Inflammatory macrophage treated with lipopolysaccharide for 4 hours (primary cell): ENCODE measurements around the gene SMPD2.

Source experiments
- DNase-seq: peaks from one replicate; pipeline ENCODE4 v3.0.0-alpha.2; 2020

The SMPD2 gene

GRCh38 chr6:109486068-109486467, 45.5 kb downstream of the SMPD2 start:
- no peak for DNase-seq

DNA sequence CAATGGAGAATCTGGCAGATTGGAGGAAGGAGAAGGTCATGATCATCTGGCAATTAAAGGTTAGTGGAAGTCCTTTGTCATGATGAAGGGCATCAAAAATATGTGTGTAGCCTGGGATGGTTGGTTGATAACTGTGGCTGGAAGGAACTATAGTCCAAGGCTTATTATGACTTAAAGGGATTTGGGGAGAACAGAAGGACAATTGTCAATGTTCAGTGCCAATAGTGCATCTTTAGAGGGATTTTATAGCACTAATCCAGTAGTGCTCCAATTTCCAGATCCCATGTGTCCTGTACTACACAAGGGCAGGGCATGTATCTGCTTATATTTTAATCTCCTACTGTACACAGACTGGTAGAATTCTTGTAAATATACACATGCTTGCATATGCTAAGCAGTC, 47.5 kb downstream of the SMPD2 start:
- no peak for DNase-seq

DNA sequence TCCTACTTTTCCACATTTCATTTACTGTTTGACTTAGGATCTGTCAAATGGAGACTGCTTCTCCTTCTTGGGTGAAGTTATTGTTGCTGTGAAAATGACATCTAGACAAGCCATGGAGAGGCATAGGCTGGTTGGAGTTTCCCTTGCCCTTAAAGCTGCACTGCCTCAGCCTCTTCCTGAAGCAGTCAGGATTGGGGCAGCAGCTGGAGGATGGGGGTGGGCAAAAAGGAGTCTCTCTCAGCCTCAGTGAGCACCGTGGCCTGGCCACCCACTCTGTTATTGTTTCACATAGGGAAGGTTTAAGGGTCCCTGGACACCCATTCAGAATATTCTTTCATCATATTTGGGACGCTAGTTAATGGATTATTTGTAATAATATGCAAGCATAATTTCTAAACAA, 50.2 kb downstream of the SMPD2 start:
- no peak for DNase-seq

DNA sequence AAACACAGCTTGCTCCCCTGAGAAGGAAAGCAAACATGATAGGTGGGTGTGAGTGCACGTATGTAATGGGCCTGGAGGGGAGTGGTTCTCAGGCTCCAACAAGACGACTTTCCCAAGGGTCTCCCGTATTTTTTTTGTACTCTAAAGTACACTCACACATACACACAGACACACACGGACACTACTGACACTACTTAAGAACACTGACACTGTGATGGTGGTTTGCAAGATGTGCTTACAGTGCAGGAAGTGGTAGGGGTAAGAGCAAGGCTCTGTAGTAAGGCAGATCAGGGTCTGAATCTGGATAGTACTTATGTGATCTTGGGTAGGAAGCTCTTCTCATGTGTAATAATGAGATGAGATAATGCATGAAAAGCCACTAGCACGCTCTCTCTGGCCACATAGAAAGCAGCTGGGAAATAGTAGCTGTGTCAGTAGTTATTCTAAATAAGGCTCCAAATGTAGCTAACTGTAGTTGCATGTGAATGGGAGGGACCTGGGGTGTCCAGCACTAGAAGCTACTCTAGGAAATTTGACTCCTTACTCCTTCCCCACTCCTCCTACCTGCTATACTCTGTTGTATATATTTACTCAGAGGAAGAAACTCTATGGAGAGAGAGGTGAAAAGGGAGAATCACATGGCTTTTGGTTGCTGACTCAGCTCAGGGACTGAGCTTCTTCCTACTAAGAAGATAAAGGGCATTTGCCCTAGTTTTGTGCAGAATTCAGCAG, 50.8 kb downstream of the SMPD2 start:
- no peak for DNase-seq
